NCI-H748 treated with DMSO at 0.1 percent for 48 hours (cell line): ENCODE data around the gene DEFB128.
"Not testable (repeated sequence)": the region's sequence is repeated elsewhere in the genome, so short reads cannot be mapped to it uniquely, and the experiment has no call there.

Experiments
- DNase-seq: peaks from one replicate; lab custom pipeline; 2025; lab: John Stamatoyannopoulos, UW

Gene DEFB128

GRCh38 chr20:189611-190010 lies at the start of gene DEFB128:
Gene DEFB128 (minus strand): TSS chr20:189711. CDS start chr20:189623, 88 bp downstream.
- DNase-seq: no peak

GRCh38 chr20:237929-238328 lies 48.4 kb upstream of the DEFB128 start:
- DNase-seq: no peak

- no peak for DNase-seq
Observed at GRCh38 chr20:237489-237888, 48.0 kb upstream of the DEFB128 start.

GRCh38 chr20:235891-236290 lies 46.4 kb upstream of the DEFB128 start:
- no peak for DNase-seq

- DNase-seq: no peak
Observed at GRCh38 chr20:227439-228105, 38.1 kb upstream of the DEFB128 start.

- no peak for DNase-seq
Observed at GRCh38 chr20:226958-227357, 37.4 kb upstream of the DEFB128 start, which contains the start of gene DEFB129. Gene DEFB129 (plus strand): TSS chr20:227258. CDS start chr20:227289, 31 bp downstream.

- DNase-seq: not testable (repeated sequence)
Observed at GRCh38 chr20:225879-226278, 36.4 kb upstream of the DEFB128 start.

- no peak for DNase-seq
Observed at GRCh38 chr20:221258-221830, 31.8 kb upstream of the DEFB128 start.

GRCh38 chr20:219290-220115 lies 30.0 kb upstream of the DEFB128 start:
- peak; percentile 57 for DNase-seq

- no peak for DNase-seq
Observed at GRCh38 chr20:217266-217665, 27.8 kb upstream of the DEFB128 start.

- DNase-seq: no peak
Observed at GRCh38 chr20:215796-216195, 26.3 kb upstream of the DEFB128 start.

- no peak for DNase-seq
Observed at GRCh38 chr20:214383-214782, 24.9 kb upstream of the DEFB128 start.

- no peak for DNase-seq
Observed at GRCh38 chr20:210809-211502, 21.4 kb upstream of the DEFB128 start.

- peak; percentile 53 for DNase-seq
Observed at GRCh38 chr20:208942-209566, 19.5 kb upstream of the DEFB128 start.

GRCh38 chr20:203630-204029 lies 14.1 kb upstream of the DEFB128 start:
- not testable (repeated sequence) for DNase-seq

- DNase-seq: no peak
Observed at GRCh38 chr20:199996-200395, 10.5 kb upstream of the DEFB128 start.

- DNase-seq: no peak
Observed at GRCh38 chr20:198225-198624, 8.7 kb upstream of the DEFB128 start.

- DNase-seq: no peak
Observed at GRCh38 chr20:187733-188132, 1.8 kb downstream of the DEFB128 start.

GRCh38 chr20:184288-184687 lies 5.2 kb downstream of the DEFB128 start:
- DNase-seq: no peak

GRCh38 chr20:168876-169275 lies 20.6 kb downstream of the DEFB128 start:
- no peak for DNase-seq

GRCh38 chr20:164618-165017 lies 24.9 kb downstream of the DEFB128 start:
- DNase-seq: no peak

- DNase-seq: no peak
Observed at GRCh38 chr20:157154-157553, 32.4 kb downstream of the DEFB128 start, which contains the start of gene DEFB127. Gene DEFB127 (plus strand): TSS chr20:157454. CDS start chr20:157545, 91 bp downstream.
